Upper lobe of right lung (tissue), 1 donor: ENCODE results near the gene CDYL. TPM values are rescaled to one million over a fixed set of nuclear protein-coding genes. Genes with fewer than 3 reads are reported as not detected.

Experiments used
- ATAC-seq: fragments of 200-7000 bp; cut with Tn5 transposase; one replicate; pipeline ENCODE4 v1.9.1; 2020; ENCODE audit warnings: mild to moderate bottlenecking, moderate library complexity
- DNase-seq: peaks from one replicate; pipeline ENCODE4 v3.0.0-alpha.2; 2020
- H3K27ac ChIP-seq: fragments of 200-600 bp; one replicate; pipeline ENCODE4 v1.8.0; 2022
- H3K27me3 ChIP-seq: fragments of 200-600 bp; one replicate; pipeline ENCODE4 v1.8.0; 2022; ENCODE audit warnings: mild to moderate bottlenecking
- H3K36me3 ChIP-seq: fragments of 200-600 bp; one replicate; pipeline ENCODE4 v1.8.0; 2022
- H3K4me1 ChIP-seq: fragments of 200-600 bp; one replicate; pipeline ENCODE4 v1.8.0; 2022
- H3K4me3 ChIP-seq: fragments of 200-600 bp; one replicate; pipeline ENCODE4 v1.8.0; 2022; ENCODE audit warnings: mild to moderate bottlenecking
- H3K9me3 ChIP-seq: fragments of 200-600 bp; one replicate; pipeline ENCODE4 v1.8.0; 2022
- intact Hi-C: fragments of 100-400 bp; cut with DNase I; formaldehyde crosslinking; loops from one replicate; pipeline ENCODE4 v1.11.0; 2022
- total RNA-seq: library from RNA; stranded (reverse); fragmentation: NEBNext Ultra II Directional; extraction: Animal tissue kit (Norgen Biotek cat#: 25700); gene quantifications from one replicate; pipeline ENCODE4 v1.2.1, GENCODE V29; 2021
- TF ChIP-seq, protein P1 (sequence below): fragments of 200-600 bp; IDR thresholded peaks from one replicate; pipeline ENCODE4 v1.8.0; 2022; ENCODE audit warnings: antibody characterized with exemption
- donor health status: DM: no; HTN: yes; CAD: no; lungs with severe emphysema.

CDYL gene
- total RNA-seq, 1 donor from 2014 or later, result 40.8 TPM

DNA sequence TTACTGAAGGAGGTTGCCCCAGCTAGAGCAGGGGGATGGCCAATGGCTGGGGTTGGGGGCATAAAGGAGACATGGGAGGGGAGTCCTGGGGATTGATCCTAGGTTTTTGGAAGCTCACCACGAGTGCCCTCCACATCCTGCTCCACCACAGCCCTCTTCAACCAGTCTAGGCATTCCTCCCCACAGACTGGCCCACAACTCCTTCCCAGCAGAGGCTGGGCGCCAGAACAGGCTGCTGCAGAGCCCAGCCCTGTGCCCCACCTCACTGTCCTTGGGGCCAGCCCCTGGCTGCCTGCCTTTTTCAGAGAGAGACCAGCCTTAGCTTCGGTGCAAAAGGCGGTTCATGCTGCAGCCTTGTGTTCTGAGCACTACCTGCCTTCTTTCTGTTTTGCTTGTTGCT, 211.2 kb downstream of the CDYL start:
- intact Hi-C loops, result no loop called here
- TF ChIP-seq, protein P1, sequence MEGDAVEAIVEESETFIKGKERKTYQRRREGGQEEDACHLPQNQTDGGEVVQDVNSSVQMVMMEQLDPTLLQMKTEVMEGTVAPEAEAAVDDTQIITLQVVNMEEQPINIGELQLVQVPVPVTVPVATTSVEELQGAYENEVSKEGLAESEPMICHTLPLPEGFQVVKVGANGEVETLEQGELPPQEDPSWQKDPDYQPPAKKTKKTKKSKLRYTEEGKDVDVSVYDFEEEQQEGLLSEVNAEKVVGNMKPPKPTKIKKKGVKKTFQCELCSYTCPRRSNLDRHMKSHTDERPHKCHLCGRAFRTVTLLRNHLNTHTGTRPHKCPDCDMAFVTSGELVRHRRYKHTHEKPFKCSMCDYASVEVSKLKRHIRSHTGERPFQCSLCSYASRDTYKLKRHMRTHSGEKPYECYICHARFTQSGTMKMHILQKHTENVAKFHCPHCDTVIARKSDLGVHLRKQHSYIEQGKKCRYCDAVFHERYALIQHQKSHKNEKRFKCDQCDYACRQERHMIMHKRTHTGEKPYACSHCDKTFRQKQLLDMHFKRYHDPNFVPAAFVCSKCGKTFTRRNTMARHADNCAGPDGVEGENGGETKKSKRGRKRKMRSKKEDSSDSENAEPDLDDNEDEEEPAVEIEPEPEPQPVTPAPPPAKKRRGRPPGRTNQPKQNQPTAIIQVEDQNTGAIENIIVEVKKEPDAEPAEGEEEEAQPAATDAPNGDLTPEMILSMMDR, result no peak
- no peak overlapping the region for H3K4me3 ChIP-seq
- no peak for DNase-seq
- peak; percentile 28 for ATAC-seq
- no peaks in the 10 kb centered on the region for H3K36me3 ChIP-seq
- no peak overlapping the region for H3K27ac ChIP-seq
- H3K4me1 ChIP-seq, result no peaks in the 10 kb centered on the region
- H3K9me3 ChIP-seq, result no peaks in the 10 kb centered on the region
- H3K27me3 ChIP-seq, result no peaks in the 10 kb centered on the region

DNA sequence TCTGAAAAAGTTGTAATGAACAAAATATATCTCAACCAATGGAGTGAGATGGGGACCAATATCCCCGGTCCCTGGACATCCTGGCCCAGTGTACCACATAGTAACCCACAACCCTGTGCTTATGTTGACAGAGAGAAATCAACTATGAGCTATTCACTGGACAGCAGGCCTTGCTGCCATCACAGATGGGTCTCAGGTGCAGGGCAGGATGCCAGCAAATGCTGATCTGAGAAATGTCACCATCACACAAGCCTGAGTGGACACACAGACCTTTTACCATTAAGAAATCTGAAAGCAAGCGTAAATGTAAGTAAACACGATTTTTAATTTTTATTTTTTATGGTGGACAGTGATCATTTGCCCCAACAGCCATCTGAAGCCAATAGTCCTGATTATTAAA, 218.5 kb downstream of the CDYL start:
- no peaks in the 10 kb centered on the region for H3K9me3 ChIP-seq
- H3K36me3 ChIP-seq, result no peaks in the 10 kb centered on the region
- intact Hi-C loops, result no loop called here
- TF ChIP-seq, protein P1, result no peak
- no peaks in the 10 kb centered on the region for H3K4me1 ChIP-seq
- DNase-seq (no peak), ATAC-seq (no peak)
- no peak overlapping the region for H3K4me3 ChIP-seq
- H3K27me3 ChIP-seq, result no peaks in the 10 kb centered on the region
- no peak overlapping the region for H3K27ac ChIP-seq

DNA sequence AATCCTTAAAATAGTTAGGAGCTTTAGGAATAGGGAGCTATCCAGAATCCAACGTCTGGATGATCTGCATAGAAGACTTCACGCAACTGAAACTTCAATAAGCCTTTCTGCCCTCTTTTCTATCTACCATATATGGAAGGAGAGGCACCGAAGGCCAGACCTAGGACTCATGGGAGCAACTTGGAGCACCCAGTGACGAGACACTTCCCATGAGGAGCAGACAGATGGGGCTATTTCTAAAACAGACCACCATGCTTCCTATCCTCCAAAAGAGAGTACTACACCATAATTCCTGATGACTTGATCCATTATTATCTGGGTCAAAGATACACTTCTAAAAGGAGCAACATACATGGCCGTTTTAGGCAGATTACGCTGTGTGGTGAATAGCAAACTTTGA, 221.7 kb downstream of the CDYL start:
- Histone ChIP-seq H3K36me3 (no peaks in the 10 kb centered on the region), H3K27ac (no peak overlapping the region), H3K4me1 (no peaks in the 10 kb centered on the region), H3K9me3 (no peaks in the 10 kb centered on the region), H3K27me3 (no peaks in the 10 kb centered on the region), H3K4me3 (no peak overlapping the region)
- DNase-seq (no peak), ATAC-seq (no peak)
- intact Hi-C loops, result no loop called here
- TF ChIP-seq, protein P1, result no peak

DNA sequence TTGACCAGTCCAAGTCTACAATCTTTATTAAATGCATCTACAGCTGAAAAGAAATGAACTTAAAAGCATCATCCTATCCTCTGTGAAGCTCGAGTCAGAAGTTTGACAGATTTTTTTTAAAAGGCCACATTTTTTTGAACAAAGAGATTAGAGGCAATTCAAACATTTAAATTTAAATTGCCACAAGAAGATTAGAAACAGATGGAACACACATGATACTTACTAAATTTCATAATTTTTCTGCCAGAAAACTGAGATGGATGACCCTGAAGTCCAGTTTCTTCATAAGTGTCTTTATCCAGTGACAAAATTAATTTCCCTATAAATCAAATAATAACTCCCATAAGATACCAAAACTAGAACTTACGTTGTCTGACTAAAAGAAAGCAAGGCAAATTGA, 223.4 kb downstream of the CDYL start:
- H3K27ac ChIP-seq, result no peak overlapping the region
- intact Hi-C loops, result no loop called here
- H3K4me3 ChIP-seq, result no peak overlapping the region
- DNase-seq, result no peak
- no peaks in the 10 kb centered on the region for H3K9me3 ChIP-seq
- H3K4me1 ChIP-seq, result peaks cover 4% of the 10 kb centered on the region
- ATAC-seq, result no peak
- no peaks in the 10 kb centered on the region for H3K27me3 ChIP-seq
- no peaks in the 10 kb centered on the region for H3K36me3 ChIP-seq
- TF ChIP-seq, protein P1, result no peak

DNA sequence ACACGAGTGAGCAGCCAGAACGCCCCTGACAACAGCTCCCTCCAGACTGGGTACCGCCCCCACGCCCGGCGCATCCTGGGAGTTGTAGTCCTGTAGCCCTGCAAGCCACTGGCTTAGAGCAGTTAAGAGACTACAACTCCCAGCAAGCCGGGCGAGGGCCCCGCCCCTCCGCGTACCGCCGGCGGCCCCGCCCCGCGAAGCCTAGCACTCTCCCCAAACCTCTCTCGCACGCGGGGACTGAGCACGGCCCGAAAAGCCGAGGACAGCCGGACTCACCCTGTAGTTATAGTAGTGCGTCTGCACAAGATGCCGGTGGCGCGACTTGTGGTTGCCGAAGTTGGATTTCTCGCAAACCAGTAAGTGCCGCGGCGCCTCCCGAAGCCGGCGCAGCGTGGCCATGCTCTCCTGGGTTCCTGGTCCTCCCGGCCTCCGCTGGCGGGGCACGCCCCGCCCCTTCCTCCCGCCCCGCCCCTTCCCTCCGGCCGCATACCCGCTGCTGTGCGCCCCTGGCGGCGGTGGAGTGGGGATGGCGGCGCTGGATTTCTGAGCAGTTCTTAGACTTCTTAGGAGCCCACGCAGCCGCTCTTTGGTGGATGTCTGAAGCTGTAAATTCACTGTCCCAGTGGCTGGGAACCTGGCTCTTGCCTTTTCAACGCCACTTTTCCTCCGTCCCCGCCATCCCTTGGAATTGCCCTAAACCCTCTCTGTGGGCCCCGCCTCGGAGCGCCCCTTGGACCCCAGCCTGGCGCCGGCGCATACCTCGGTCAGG, 227.6 kb downstream of the CDYL start, which contains the start of gene RPP40:
RPP40 (minus strand) TSS at position 434 of the 769 bp plus-strand sequence; CDS start at position 399, 35 bp downstream.
- no peaks in the 10 kb centered on the region for H3K27me3 ChIP-seq
- peaks cover 5% of the 10 kb centered on the region for H3K4me1 ChIP-seq
- no peaks in the 10 kb centered on the region for H3K36me3 ChIP-seq
- TF ChIP-seq, protein P1, result peak; percentile 92
- peak within 1 kb of the TSS; percentile 83 for H3K4me3 ChIP-seq
- ATAC-seq, result peak; percentile 99
- H3K9me3 ChIP-seq, result no peaks in the 10 kb centered on the region
- DNase-seq, result peak; percentile 99
- intact Hi-C loops, result no loop called here
- peak within 1 kb of the TSS; percentile 78 for H3K27ac ChIP-seq
